Ishikawa (cell line): ENCODE data around the gene JARID2.

ENCODE experiments used
- CEBPB ChIP-seq: IDR thresholded peaks from 2 replicates; pipeline ENCODE4 v1.6.1; 2012
- CREB1 ChIP-seq: IDR thresholded peaks from 2 replicates; pipeline ENCODE4 v1.6.1; 2012; ENCODE audit warnings: low read depth
- EGR1 ChIP-seq: IDR thresholded peaks from 2 replicates; pipeline ENCODE4 v1.6.1; 2012
- EP300 ChIP-seq: IDR thresholded peaks from 2 replicates; pipeline ENCODE4 v1.6.1; 2012; ENCODE audit warnings: borderline replicate concordance
- FOXM1 ChIP-seq: IDR thresholded peaks from 2 replicates; pipeline ENCODE4 v1.6.1; 2012; ENCODE audit warnings: low read depth, borderline replicate concordance
- NFIC ChIP-seq: IDR thresholded peaks from 2 replicates; pipeline ENCODE4 v1.6.1; 2012
- RAD21 ChIP-seq: IDR thresholded peaks from 2 replicates; pipeline ENCODE4 v1.6.1; 2012; ENCODE audit warnings: low read depth
- REST ChIP-seq: IDR thresholded peaks from 2 replicates; pipeline ENCODE4 v1.6.1; 2012; ENCODE audit warnings: low read depth, mild to moderate bottlenecking
- TAF1 ChIP-seq: IDR thresholded peaks from 2 replicates; pipeline ENCODE4 v1.6.1; 2012; ENCODE audit warnings: low read depth, mild to moderate bottlenecking
- TCF12 ChIP-seq: IDR thresholded peaks from 2 replicates; pipeline ENCODE4 v1.6.1; 2012; ENCODE audit warnings: low read depth
- TEAD4 ChIP-seq: IDR thresholded peaks from 2 replicates; pipeline ENCODE4 v1.6.1; 2012
- YY1 ChIP-seq: IDR thresholded peaks from 2 replicates; pipeline ENCODE4 v1.6.1; 2012; ENCODE audit warnings: low read depth
- ZBTB7A ChIP-seq: IDR thresholded peaks from 2 replicates; pipeline ENCODE4 v1.6.1; 2012; ENCODE audit warnings: low read depth
- TF ChIP-seq, protein P1 (sequence below): IDR thresholded peaks from 2 replicates; pipeline ENCODE4 v1.6.1; 2012
- TF ChIP-seq, protein P2 (sequence below): IDR thresholded peaks from 2 replicates; pipeline ENCODE4 v1.6.1; 2012

Gene JARID2

GRCh38 chr6:15409301-15410125 lies 163.6 kb downstream of the JARID2 start:
- TF ChIP-seq TEAD4 (no peak), FOXM1 (no peak), CEBPB (no peak), YY1 (no peak), CREB1 (no peak), NFIC (no peak), EP300 (no peak), TAF1 (no peak), RAD21 (no peak), REST (no peak), TCF12 (no peak), ZBTB7A (no peak), EGR1 (no peak)
- TF ChIP-seq, protein P1, sequence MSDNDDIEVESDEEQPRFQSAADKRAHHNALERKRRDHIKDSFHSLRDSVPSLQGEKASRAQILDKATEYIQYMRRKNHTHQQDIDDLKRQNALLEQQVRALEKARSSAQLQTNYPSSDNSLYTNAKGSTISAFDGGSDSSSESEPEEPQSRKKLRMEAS = no peak
- TF ChIP-seq, protein P2, sequence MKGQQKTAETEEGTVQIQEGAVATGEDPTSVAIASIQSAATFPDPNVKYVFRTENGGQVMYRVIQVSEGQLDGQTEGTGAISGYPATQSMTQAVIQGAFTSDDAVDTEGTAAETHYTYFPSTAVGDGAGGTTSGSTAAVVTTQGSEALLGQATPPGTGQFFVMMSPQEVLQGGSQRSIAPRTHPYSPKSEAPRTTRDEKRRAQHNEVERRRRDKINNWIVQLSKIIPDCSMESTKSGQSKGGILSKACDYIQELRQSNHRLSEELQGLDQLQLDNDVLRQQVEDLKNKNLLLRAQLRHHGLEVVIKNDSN = no peak

DNA sequence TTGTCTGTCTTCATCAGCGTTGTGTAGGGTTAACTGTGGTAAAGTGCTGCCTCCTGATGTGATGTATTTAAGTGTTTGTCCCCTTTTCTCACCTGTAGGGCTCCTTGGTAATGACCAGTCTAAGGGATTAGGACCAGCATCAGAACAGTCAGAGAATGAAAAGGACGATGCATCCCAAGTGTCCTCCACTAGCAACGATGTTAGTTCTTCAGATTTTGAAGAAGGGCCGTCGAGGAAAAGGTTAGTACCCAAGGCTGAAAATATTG lies 164.2 kb downstream of the JARID2 start:
- TF ChIP-seq ZBTB7A (no peak), EP300 (no peak), NFIC (no peak)
- TF ChIP-seq, protein P1 = no peak

DNA sequence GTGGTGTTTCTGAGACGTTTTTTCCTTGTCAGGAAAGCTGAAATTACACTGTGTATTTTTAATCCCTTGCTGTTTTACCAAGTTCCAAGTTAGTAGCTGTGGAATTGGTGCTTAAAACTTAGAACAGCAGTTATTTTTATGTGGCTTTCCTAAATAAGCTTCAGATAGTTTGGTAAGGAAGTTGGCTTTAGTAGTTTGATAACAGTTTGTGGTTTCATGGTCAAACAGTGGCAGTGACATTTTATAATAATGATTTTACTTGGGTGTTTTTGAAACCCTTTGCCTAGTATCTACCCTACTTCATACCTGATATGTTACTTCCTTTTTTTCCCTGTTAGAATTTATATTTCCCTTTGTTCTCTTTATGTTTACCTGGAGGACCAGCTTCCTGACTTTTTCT lies 164.9 kb downstream of the JARID2 start:
- TF ChIP-seq TAF1 (no peak), ZBTB7A (no peak), REST (no peak), FOXM1 (no peak), EGR1 (no peak), TEAD4 (no peak), CREB1 (no peak), NFIC (no peak), CEBPB (no peak), TCF12 (no peak), YY1 (no peak), EP300 (no peak), RAD21 (no peak)
- TF ChIP-seq, protein P1 = no peak
- TF ChIP-seq, protein P2 = no peak

DNA sequence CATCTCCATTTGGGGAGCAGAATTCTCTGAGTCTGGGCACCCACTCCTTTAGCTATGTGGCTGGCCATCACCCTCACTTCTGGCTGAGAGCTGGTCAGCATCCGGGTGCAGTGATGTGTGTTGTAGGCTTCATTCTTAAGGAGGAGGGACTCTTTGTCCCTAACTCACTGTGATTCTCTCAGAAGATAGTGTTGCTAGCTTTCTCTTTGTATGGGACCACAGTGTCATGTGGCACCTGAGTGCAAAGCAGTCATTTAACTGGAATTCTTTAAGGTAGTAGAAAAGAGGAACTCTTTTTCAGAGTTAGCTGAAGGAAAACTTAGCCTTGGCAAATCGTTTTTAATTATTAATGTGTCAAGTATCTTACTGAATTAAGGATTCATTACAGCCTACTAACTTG lies 165.9 kb downstream of the JARID2 start:
- TF ChIP-seq EGR1 = no peak
- TF ChIP-seq, protein P1 = no peak
- no peak for TF ChIP-seq REST
- TF ChIP-seq FOXM1 = no peak
- no peak for TF ChIP-seq TCF12
- TF ChIP-seq TEAD4 = no peak
- no peak for TF ChIP-seq YY1
- no peak for TF ChIP-seq CREB1
- TF ChIP-seq CEBPB = no peak
- TF ChIP-seq NFIC = no peak
- TF ChIP-seq, protein P2 = no peak
- TF ChIP-seq TAF1 = no peak
- TF ChIP-seq RAD21 = no peak
- TF ChIP-seq ZBTB7A = no peak
- TF ChIP-seq EP300 = no peak
